Stimulated activated CD4-positive, alpha-beta T cell treated with anti-CD3 and anti-CD28 coated beads, Interleukin-4, amount 100 ng/mL, for 4 hours (primary cell): ENCODE results near the gene EXOC6B.
"Not testable (repeated sequence)": the region's sequence is repeated elsewhere in the genome, so short reads cannot be mapped to it uniquely, and the experiment has no call there.

Source experiments
- DNase-seq, 2 experiments: peaks; one replicate each; pipeline ENCODE4 v3.0.0-alpha.2; 2020

Gene EXOC6B

DNA sequence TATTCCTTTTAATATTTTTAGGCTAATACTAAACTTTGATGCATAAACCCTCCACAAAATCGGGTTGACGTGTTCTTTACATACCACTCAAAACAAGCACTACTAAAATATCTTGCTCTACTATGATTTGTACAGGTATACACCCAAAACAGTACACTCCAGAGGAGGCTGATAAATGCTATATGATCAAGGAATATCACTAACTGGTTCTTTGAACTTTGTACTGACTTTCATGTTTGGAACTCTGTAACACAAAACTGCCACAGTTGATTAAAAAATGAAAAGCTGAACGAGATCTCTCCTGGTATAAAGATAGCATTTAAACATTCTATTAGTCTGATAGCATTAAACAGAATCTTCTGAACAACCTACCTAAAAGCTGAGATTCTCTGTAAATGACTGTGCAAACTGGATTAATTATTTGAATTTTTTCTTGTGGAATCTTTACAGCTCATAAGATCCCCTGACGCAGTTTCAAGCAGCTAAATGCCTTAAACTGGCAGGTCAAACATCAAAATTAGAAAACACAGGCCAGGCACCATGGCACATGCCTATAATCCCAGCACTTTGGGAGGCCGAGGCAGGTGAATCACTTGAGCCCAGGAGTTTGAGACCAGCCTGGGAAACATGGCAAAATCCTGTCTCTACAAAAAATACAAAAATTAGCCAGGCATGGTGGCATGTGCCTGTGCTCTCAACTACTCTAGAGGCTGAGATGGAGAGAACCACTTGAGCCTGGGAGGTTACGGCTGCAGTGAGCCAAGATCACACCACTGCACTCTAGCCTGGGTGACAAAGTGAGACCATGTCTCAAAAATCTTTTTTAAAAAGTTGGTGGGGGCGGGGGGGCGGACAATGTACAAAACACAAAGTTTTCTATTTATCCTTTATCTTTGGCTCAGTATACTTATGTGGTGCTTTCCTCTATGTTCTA is 150.6 kb downstream of the EXOC6B start:
- no peak for DNase-seq

DNA sequence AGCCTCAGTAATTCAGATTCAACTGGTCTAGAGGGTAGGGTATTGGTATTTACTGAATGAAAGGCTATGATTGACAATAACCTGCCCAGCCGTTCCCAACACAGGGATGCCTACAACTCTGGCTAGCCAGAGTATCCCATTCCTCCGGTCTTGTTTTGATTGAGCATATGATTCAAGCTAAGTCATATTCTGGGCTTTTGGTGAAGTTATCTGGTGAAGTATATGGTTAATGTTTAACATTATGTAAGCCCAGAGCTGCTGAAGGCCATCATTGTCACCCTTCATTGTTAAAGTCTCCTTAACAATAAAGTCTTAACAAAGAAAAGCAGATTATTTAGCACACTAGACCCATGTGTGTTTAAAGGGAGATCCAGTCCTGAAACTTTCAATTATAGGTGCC is 152.6 kb downstream of the EXOC6B start:
- DNase-seq, result no peak

DNA sequence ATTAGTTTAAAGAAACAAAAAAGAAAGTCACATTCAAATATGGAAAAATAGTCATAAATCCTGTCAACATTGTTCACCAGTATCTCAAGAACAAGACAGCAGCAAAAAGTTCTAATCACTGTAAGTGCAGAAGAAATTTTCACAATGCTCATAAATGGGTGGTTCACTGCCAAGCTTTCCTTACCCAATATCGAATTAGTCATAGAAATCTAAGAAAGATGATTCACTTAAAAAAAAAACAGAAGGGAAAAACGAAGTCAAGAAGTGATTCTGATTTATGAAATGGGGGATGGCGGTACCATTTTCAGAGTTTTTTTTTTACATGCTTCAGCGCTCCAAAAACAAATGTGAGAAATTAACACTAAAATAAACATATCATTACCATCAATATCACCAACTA is 156.7 kb downstream of the EXOC6B start:
- no peak for DNase-seq

DNA sequence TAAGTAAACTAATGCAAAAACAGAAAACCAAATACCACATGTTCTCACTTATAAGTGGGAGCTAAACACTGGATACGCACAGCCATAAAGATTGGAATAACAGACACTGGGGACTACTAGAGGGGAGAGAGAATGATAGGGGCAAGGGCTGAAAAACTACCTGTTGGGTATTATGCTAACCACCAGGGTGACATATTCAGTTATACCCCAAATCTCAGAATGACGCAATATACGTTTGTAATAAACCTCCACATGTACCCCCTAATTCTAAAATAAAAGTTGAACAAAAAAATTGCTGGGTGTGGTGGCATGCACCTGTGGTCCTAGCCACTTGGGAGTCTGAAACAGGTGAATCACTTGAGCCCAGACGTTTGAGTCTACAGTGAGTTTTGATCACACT is 157.2 kb downstream of the EXOC6B start:
- DNase-seq, result no peak

DNA sequence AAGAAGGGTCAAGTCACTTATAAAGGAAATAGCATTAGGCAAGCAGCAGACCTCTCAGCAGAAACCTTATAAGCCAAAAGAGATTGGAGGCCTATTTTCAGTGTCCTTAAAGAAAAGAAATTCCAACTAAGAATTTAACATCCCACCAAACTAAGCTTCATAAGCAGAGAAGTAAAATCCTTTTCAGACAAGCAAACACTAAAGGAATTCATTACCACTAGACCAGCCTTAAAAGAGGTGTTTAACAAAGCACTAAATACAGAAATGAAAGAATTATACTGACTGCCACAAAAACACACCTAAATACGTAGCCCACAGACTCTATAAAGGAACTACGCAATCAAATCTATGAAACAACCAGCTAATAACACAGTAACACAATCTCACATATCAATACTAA is 160.4 kb downstream of the EXOC6B start:
- DNase-seq, result no peak

DNA sequence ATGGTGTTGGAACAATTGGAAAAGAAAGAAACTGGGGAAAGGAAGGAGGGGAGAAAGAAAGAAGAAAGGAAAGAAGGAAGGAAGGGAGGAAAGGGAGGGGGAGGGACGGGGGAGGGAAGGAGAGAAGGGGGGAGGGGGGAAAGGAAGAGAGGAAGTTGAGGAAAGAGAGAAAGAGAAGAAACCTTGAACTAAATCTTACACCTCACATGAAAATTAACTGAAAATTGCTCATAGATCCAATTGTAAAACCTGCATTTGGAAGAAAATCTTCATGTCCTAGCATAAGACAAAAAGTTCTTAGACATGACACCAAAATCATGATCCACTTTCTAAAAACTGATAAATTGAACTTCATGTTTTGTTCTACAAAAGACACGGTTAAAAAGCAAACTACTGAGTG is 163.8 kb downstream of the EXOC6B start:
- DNase-seq, result no peak

DNA sequence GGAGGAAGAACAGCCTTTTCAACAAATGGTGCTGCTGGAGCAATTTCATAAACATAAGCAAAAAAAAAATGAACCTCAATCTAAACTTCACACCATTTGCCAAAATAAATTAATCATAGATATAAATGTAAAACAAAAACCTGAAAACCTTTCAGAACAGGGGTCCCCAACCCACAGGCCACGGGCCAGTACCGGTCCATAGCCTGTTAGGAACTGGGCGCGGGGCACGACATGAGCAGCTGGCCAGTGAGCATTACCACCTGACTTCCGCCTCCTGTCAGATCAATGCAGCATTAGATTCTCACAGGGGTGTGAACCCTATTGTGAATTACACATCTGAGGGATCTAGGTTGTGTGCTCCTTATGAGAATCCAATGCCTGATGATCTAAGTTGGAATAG is 176.0 kb downstream of the EXOC6B start:
- no peak for DNase-seq

DNA sequence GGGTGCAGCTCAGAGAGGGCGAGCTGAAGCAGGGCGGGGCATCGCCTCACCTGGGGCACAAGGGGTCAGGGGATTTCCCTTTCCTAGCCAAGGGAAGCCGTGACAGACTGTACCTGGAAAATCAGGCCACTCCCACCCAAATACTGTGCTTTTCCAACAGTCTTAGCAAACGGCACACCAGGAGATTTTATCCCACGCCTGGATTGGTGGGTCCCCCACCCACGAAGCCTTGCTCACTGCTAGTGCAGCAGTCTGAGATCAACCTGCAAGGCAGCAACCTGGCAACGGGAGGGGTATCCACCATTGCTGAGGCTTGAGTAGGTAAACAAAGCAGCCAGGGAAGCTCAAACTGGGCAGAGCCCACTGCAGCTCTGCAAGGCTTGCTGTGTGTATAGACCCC is 184.6 kb downstream of the EXOC6B start:
- DNase-seq, result not testable (repeated sequence)

DNA sequence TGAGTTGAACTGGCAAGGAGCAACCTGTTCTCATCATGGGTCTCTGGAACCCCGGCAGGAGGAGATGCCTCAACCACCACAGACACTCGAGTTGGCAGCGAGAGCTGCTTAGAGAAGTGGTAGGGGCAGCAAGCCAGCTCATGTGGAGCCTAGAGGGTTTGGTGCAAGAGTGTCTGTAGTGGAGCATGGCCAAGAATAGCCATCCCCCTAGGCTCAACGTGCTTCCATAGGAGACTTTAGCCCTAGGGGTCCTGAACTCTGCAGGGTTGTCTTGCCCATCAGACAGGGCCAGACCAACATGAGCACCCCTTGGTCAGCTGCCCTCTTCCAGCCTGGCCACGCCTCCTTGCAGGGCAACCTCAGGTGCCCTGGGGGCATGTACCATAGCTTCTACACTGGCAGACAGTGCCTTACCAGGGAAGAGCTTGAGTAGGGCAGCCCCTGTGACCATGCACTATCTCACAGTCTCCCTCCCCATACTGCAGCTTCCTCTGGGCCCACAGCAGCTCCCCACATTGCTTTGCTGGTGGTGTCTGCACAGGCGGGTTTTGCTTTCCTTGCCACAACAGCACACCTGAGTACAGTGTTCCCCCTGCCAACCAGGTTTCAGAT is 187.1 kb downstream of the EXOC6B start:
- DNase-seq, result no peak

DNA sequence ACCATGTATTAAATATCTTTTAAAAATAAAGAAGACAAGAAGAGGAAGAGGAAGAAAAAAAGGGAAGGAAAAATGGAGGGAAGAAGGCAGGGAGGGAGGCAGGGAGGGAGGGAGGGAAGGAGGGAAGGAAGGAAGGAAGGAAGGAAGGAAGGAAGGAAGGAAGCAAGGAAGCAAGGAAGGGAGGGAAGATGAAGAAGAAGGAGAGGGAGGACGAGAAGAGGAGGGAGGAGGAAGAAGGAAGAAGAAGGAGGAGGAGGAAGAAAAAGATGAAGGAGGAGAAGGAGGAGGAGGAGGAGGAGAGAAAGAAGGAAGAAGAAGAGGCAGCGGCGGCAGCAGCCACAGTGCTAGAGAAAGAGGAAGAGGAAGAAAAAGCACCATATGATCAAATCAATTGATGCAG is 189.6 kb downstream of the EXOC6B start:
- no peak for DNase-seq

DNA sequence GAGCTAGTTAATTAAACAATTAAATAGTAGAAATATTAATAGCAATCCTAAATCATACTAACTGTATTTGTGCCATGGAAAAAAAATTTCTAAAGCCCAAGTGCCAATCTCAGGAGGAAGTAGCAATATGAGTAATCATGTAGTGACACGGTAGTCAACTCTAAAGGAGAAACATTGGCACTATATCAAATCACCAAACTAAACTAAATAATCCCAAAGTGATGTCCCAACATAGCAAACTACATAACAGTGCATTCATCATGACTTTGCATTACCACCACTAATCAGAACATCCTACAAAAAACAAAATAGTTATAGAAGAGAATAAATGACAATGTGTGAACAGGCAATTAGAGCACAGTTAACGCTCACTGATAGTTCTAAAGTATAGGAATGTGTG is 195.1 kb downstream of the EXOC6B start:
- DNase-seq, result no peak

DNA sequence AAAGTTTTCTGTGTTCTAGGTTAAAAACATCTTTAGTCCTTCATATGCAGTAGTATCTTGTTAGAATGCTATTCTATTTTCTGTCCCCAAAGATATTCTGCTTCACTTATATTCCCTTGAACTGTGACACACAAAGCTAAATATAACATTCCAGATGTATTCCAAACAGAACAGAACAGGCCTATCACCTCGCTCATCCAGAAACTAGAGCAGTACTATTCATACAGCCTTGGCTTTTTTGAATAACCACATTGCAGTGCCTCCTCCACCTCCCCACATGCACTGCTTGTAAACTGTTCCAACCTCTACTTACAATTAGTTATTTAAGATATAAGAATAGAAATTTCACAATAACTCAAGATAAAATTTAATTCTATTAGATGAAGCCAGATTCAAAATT is 196.8 kb downstream of the EXOC6B start:
- no peak for DNase-seq

DNA sequence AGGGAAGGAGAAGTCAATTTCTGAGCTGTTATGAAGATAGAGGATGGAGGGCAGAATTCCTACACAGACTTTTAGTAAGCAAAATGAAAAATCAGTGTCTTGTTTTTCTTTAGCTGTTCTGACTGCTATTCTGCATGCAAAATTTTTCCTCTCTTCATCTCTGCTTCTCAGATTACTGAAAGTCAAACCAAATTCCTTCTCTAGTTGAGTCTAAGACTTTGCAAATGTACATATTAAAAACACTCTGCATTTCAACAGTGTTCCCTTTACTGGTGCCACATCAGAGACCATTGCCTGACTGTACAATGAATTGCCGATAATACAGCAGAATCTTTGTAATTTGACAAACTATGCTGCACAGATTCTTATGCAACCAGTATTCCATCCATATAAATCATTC is 198.8 kb downstream of the EXOC6B start:
- no peak for DNase-seq

DNA sequence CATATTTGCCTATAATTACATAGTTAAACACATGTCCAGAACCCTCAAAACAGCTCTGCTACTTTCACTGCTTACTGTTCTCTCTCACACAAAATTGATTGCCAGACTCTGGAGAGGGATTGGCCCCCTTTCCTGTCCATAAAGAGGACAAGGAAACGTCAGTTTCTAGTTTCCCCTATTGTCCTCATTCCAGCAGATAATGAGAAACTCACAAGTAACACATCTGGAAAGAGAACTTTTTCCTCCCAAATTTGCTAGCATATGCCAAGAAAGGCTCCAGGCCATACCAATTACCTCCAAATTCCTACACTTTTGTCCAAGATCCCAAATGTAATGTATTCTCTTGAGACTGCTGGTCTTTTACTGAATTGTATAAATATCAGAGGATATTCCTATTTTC is 200.5 kb downstream of the EXOC6B start:
- no peak for DNase-seq

DNA sequence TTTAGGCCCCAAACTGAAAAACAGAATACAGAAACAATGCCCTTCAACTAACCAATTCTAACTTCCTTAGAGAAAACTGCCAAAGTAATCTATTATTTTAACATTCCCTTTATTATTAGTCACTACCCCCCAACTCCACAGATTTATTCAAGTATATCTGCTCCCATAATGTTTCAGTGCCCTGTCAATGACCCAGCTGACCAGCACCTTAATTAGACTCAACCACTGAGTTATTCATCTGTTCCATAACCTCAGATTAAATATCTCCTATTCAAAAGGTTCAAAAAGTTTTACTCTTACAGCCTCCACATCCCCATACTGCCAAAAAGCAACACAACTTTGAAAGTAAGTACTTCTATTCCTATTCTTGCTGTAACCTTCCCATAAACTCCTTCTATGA is 202.4 kb downstream of the EXOC6B start:
- DNase-seq, result no peak

DNA sequence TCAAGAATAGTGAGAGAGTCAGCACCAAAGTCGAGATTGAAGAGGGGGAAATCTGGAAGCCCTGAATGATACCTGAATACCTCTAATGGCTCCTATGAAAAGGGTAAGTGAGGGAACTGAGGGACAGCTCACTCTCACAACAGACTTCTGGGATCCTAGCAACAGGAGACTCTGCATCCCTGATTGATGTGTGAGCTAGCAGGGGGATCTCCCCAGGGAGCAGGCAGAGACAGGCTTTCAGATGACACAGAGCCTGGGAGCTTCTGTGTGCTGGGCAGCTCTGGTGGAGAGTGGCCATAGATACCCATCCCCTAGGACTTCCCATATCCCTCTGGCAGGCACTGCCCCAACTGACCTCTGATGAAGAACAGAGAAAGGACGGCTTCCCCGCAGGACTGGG is 206.2 kb downstream of the EXOC6B start:
- no peak for DNase-seq

DNA sequence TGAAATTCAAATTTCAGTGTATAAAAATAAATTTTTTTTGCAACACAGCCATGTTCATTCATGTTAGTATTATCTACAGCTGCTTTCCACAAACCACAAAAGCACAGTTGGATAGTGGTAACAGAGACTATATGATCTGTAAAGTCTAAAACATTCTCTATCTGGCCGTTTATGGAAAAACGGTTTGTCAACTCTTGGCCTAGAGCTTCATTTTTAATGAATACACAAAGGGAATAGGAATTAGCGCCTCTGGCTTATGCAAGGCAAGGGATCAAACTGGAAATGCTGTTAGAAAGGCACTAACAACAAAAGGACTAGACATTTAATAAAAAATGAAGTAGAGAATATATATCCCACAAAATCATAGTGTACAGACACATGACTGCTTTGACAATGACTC is 211.9 kb downstream of the EXOC6B start:
- DNase-seq, result no peak

DNA sequence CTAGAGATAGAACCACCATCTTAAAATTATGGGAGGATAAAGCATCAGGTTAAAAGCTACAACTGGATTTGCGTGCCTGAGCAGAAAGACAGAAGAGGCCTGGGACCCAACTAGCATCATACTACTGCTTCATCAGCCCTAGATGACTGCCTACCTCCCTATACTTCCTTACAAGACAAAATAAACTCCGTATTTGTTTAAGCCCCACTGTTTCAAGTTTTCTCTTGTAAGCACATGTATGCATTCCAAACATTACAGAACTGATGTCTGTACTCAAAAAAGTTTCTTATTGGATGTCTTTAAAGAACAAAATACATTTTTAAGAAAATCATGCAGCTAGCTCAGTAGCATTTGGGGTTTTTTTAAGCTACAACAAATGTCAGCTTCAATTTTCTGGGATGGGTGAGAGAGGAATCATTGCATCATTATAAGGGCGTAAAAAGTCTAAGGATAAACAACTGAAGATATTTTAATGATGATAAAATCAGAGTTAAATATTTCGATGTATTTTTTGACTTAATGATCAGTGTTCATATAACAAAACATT is 213.1 kb downstream of the EXOC6B start:
- no peak for DNase-seq

DNA sequence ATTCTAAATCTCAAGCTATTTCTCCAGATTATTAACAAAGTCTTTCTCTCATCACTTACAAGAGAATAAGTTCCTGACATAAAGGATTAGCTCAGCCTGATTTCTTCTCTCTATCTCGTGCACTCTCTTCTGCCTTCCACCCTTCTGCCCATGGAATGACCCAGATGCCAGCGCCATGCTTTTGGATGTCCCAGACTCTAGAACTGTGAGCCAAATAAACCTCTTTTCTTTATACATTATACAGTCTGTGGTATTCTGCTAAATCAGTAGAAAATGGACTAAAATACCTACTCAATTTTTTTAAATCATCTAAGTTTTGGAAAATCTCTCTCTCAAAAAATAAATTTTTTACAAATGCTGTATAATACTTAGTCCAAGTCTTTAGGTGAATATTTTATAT is 218.6 kb downstream of the EXOC6B start:
- DNase-seq, result no peak

DNA sequence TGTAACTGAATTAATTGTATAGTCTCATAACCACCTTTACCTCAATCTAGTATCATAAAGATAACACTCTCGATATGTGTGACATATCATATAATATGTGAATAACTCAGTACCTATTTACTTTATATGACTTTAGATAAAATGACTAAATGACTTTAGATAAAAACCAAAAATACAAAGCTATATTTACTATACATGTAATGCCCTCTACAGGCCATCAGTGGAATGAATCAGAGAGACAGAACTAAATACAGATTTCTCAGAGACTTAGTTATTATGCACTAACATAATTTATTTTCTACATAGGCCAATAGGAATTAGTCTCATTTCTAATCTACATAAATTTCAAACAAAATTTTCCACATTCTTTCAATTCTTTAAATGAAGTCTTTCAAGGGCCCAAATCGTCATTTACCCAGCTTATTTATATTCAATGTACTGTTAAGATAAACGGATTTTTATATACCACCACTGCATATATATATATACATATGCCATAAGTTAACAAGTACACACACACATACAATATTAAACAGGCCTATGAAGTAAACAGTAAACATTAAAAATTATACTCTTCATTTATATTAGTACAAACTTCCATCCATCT is 219.9 kb downstream of the EXOC6B start:
- DNase-seq, result no peak

DNA sequence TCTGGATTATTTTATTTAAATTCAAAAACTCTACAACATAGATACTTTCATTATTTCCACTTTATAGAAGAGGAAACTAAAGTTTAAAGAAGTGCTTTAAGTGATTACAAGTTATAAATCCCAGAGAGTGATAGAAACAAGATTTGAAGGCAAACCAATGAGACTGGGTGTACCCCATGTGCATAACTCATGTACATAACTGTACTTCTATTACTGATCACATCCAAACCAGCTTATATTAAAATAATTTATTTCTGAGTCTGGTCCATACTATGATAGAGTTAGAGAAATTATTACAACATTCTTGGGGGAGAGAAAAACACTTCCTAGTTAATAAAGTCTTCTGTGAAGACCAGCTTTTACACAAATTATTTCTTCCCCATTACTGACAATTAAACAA is 221.4 kb downstream of the EXOC6B start:
- no peak for DNase-seq

DNA sequence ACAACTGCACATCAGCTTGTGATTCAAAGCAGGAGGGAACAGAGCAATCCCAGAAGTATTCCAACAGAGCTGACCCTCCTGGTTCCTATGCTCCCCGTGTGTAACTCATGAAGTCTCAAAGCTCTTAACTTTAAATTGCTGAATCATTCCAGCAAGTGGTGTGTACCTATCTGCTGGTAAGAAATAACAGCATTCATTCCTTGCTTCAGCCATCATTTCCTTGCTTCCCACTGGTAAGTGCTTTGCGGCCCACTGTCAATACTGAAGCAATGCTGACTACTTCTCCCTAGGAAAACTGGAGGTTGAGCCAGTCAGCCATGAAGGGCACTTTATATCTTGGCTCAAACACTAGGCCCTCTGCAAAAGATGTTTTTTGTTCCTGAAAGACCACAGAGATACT is 222.4 kb downstream of the EXOC6B start:
- no peak for DNase-seq

DNA sequence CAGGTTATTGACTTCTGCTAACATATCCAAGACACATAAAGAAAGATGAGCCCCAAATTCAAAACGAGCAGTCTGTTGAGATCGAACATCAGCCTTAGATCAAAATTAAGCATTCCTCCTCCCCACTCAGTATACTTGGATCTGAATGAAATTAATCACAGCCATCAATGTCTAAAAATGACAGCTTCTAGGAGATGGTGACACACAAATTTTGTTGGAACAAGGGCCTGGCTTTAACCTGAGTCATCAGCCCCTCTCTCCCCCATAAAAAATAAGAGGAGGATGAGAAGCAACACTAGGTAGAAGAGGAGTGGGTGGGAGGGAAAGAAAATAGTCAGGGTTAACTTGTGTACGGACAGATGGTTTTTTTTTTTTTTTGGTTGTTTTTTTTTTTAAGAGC is 223.1 kb downstream of the EXOC6B start:
- no peak for DNase-seq

DNA sequence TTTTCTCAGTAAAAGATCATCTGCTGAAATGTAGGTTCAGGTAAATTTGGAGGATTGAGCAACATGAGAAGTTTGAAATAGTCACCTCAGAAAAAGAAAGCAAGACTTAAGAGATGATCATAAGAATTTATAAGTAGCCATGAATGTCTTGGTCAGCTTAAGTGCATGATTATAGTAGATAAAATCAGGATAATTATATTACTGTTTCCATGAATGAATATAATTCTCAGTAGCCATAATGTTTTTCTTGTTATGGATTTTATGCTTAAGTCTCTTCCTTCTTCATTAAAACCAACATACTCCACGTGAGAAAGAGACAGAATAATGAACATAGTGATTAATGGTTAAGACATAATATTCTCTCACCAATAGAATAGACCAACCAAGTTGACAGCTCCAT is 223.7 kb downstream of the EXOC6B start:
- DNase-seq, result no peak
